ENCODE measurements around the gene TNMD. TPM values are rescaled to one million over a fixed set of nuclear protein-coding genes. Genes with fewer than 3 reads are reported as not detected.

The TNMD gene
- not detected in 2 replicates for total RNA-seq

GRCh38 chrX:100584611-100585010 is at the start of gene TNMD:
TNMD (plus strand) TSS chrX:100584936; CDS start chrX:100585019, 83 bp downstream.

GRCh38 chrX:100636321-100636991 is 51.7 kb downstream of the TNMD start, which contains the start of gene TSPAN6:
TSPAN6 (minus strand) TSS chrX:100636806; CDS start chrX:100636694, 112 bp downstream.

GRCh38 chrX:100643956-100644860 is 59.5 kb downstream of the TNMD start, which contains the start of gene SRPX2:
SRPX2 (plus strand) TSS chrX:100644199; CDS start chrX:100646323, 2,124 bp downstream.

Other genes with a start within 250 kb of the TNMD start
- 0.03 and 0.07 TPM in 2 replicates for gene PCDH19, start 174.7 kb upstream of the TNMD start, total RNA-seq
- gene TSPAN6, start 51.9 kb downstream of the TNMD start, total RNA-seq, result 21.7 and 36.5 TPM in 2 replicates
- 32.5 and 210 TPM in 2 replicates for gene SRPX2, start 59.3 kb downstream of the TNMD start, total RNA-seq
- 3.9 and 4.1 TPM in 2 replicates for gene SYTL4, start 147.2 kb downstream of the TNMD start, total RNA-seq
- gene CSTF2, start 235.5 kb downstream of the TNMD start, total RNA-seq, result 13.6 and 15.5 TPM in 2 replicates